Measurements from ENCODE around the gene CCDC136. TPM values are rescaled to one million over a fixed set of nuclear protein-coding genes. Genes with fewer than 3 reads are reported as not detected.
A peak's percentile ranks its signal among the peaks of the same experiment; 100 is the strongest.

The CCDC136 gene
- total RNA-seq, 1 donor from 2014 or later: 44.1 TPM

- no peak for DNase-seq
Measured at GRCh38 chr7:128777156-128778123, 14.3 kb upstream of the CCDC136 start.

GRCh38 chr7:128778946-128779345, 12.8 kb upstream of the CCDC136 start:
- no peak for DNase-seq

GRCh38 chr7:128781126-128781525, 10.6 kb upstream of the CCDC136 start:
- DNase-seq: no peak

GRCh38 chr7:128781851-128782250, 9.9 kb upstream of the CCDC136 start:
- no peak for DNase-seq

GRCh38 chr7:128783143-128783861, 8.5 kb upstream of the CCDC136 start:
- DNase-seq: peak; percentile 51

- DNase-seq: no peak
Measured at GRCh38 chr7:128785738-128786137, 6.0 kb upstream of the CCDC136 start.

- DNase-seq: no peak
Measured at GRCh38 chr7:128788446-128789412, 3.0 kb upstream of the CCDC136 start.

- DNase-seq: no peak
Measured at GRCh38 chr7:128790315-128791041, 1.3 kb upstream of the CCDC136 start.

GRCh38 chr7:128791972-128792327, 182 bp downstream of the CCDC136 start:
- DNase-seq: no peak

GRCh38 chr7:128792471-128793180, 858 bp downstream of the CCDC136 start:
- no peak for DNase-seq

- no peak for DNase-seq
Measured at GRCh38 chr7:128793181-128793547, 1.4 kb downstream of the CCDC136 start.

GRCh38 chr7:128794020-128794419, 2.3 kb downstream of the CCDC136 start:
- DNase-seq: no peak

- no peak for DNase-seq
Measured at GRCh38 chr7:128794436-128794835, 2.7 kb downstream of the CCDC136 start.

- DNase-seq: no peak
Measured at GRCh38 chr7:128795129-128795528, 3.4 kb downstream of the CCDC136 start.

GRCh38 chr7:128796327-128796726, 4.6 kb downstream of the CCDC136 start:
- DNase-seq: no peak

GRCh38 chr7:128799451-128799850, 7.7 kb downstream of the CCDC136 start:
- no peak for DNase-seq

- no peak for DNase-seq
Measured at GRCh38 chr7:128800567-128800966, 8.8 kb downstream of the CCDC136 start.

GRCh38 chr7:128801003-128801402, 9.2 kb downstream of the CCDC136 start:
- DNase-seq: no peak

- DNase-seq: no peak
Measured at GRCh38 chr7:128801667-128802418, 10.1 kb downstream of the CCDC136 start.

GRCh38 chr7:128804484-128804883, 12.7 kb downstream of the CCDC136 start:
- DNase-seq: no peak
